H1 (cell line): Measurements from ENCODE around the gene ARHGAP32. TPM values are rescaled to one million over a fixed set of nuclear protein-coding genes. Genes with fewer than 3 reads are reported as not detected.

Source experiments
- CTCF ChIA-PET: fragments of 300-600 bp; sonication (Branson Sonifier 250); formaldehyde crosslinking; loops from one replicate; lab custom pipeline; 2021; ENCODE audit not compliant: partially characterized antibody; lab: Charles Lee
- POLR2A ChIA-PET: fragments of 300-600 bp; sonication (Branson Sonifier 250); formaldehyde crosslinking; loops from one replicate; lab custom pipeline; 2021; ENCODE audit warnings: inconsistent platforms; ENCODE audit not compliant: partially characterized antibody; lab: Charles Lee
- DNase-seq, 2 experiments: peaks; one replicate each; pipeline versions ENCODE4 v3.0.0 to v3.0.0-alpha.2; 2010 to 2022; ENCODE audit warnings: low spot score in 2 of 2, low read depth in 1 of 2, mixed read lengths in 1 of 2
- FAIRE-seq: peaks from 2 replicates; lab custom pipeline; 2011; peaks lifted over from hg19 to GRCh38; lab: Jason Lieb, UNC
- H2AFZ ChIP-seq: 2 replicates; pipeline ENCODE4 v1.8.1; 2012; ENCODE audit warnings: low read length, inconsistent platforms
- H2AK5ac ChIP-seq: 2 replicates; pipeline ENCODE4 v1.6.1; 2013; ENCODE audit warnings: low read depth, low read length
- H2BK120ac ChIP-seq: replicated peaks from 2 replicates; pipeline ENCODE3; 2013; ENCODE audit warnings: low read depth, low read length, inconsistent platforms
- H2BK12ac ChIP-seq: 2 replicates; pipeline ENCODE4 v1.6.1; 2013; ENCODE audit warnings: low read depth, low read length
- H2BK15ac ChIP-seq: 2 replicates; pipeline ENCODE4 v1.6.1; 2013; ENCODE audit warnings: low read length
- H2BK20ac ChIP-seq: 2 replicates; pipeline ENCODE4 v1.6.1; 2013; ENCODE audit warnings: low read length
- H2BK5ac ChIP-seq: 2 replicates; pipeline ENCODE4 v1.6.1; 2013; ENCODE audit warnings: low read depth, low read length
- H3K14ac ChIP-seq: 2 replicates; pipeline ENCODE4 v1.6.1; 2013; ENCODE audit warnings: inconsistent platforms; ENCODE audit not compliant: insufficient read length
- H3K18ac ChIP-seq: 2 replicates; pipeline ENCODE4 v1.6.1; 2013; ENCODE audit warnings: low read length; ENCODE audit errors: extremely low read depth
- H3K23ac ChIP-seq: 2 replicates; pipeline ENCODE4 v1.6.1; 2013; ENCODE audit warnings: inconsistent platforms; ENCODE audit not compliant: insufficient read length
- H3K23me2 ChIP-seq: 2 replicates; pipeline ENCODE4 v1.6.1; 2013; ENCODE audit warnings: low read depth, low read length
- H3K27ac ChIP-seq: 2 replicates; pipeline ENCODE4 v1.6.1; 2011; ENCODE audit warnings: low read depth, low read length, inconsistent platforms
- H3K27me3 ChIP-seq, 4 experiments: replicated peaks in 1 of 4; 1 replicate in 1 of 4; 2 replicates in 3 of 4; pipeline versions ENCODE4 v1.6.1 to v1.8.1; 2011 to 2013; ENCODE audit warnings: low read length in 3 of 4, mild to moderate bottlenecking in 3 of 4, inconsistent platforms in 2 of 4, mixed read lengths in 2 of 4, moderate library complexity in 1 of 4; ENCODE audit not compliant: control insufficient read depth in 3 of 4, insufficient read depth in 3 of 4; ENCODE audit errors: extremely low read depth in 1 of 4
- H3K36me3 ChIP-seq, 4 experiments: 2 replicates each; pipeline versions ENCODE4 v1.6.1 to v1.8.1; 2011 to 2013; ENCODE audit warnings: mild to moderate bottlenecking in 4 of 4, low read length in 3 of 4, moderate library complexity in 2 of 4, control low read depth in 1 of 4, inconsistent platforms in 1 of 4; ENCODE audit not compliant: insufficient read depth in 4 of 4, control insufficient read depth in 2 of 4
- H3K4ac ChIP-seq: replicated peaks from 2 replicates; pipeline ENCODE3; 2013; ENCODE audit warnings: low read length, low read depth, mixed read lengths, inconsistent platforms; ENCODE audit not compliant: insufficient read length
- H3K4me1 ChIP-seq, 4 experiments: replicated peaks in 1 of 4; 1 replicate in 1 of 4; 2 replicates in 3 of 4; pipeline versions ENCODE4 v1.6.1 to v1.8.1; 2011 to 2013; ENCODE audit warnings: low read length in 3 of 4, inconsistent platforms in 2 of 4, mixed read lengths in 1 of 4; ENCODE audit not compliant: insufficient read depth in 4 of 4, control insufficient read depth in 3 of 4
- H3K4me2 ChIP-seq, 2 experiments: 2 replicates each; pipeline versions ENCODE4 v1.6.1 to v1.8.1; 2011 to 2013; ENCODE audit warnings: low read depth in 2 of 2, low read length in 2 of 2, control low read depth in 1 of 2, inconsistent platforms in 1 of 2, mild to moderate bottlenecking in 1 of 2; ENCODE audit not compliant: insufficient read depth in 1 of 2
- H3K4me3 ChIP-seq, 4 experiments: fragments of 200-600, 300-600 bp in 1 of 4; sonication (generic), shearing (Covaris generic), sonication (Bioruptor Twin) in 1 of 4; 2 replicates each; pipeline versions ENCODE4 v1.5.1 to v1.8.1; 2011 to 2016; ENCODE audit warnings: low read length in 4 of 4, low read depth in 3 of 4, control low read depth in 2 of 4, inconsistent platforms in 2 of 4, mild to moderate bottlenecking in 2 of 4, mixed read lengths in 1 of 4, moderate library complexity in 1 of 4; ENCODE audit not compliant: insufficient read depth in 2 of 4; ENCODE audit errors: extremely low read depth in 1 of 4
- H3K56ac ChIP-seq: replicated peaks from 2 replicates; pipeline ENCODE3; 2013; ENCODE audit warnings: low read depth, mild to moderate bottlenecking, mixed read lengths, low read length, inconsistent platforms; ENCODE audit not compliant: insufficient read length
- H3K79me1 ChIP-seq: 2 replicates; pipeline ENCODE4 v1.6.1; 2013; ENCODE audit warnings: low read depth, low read length, control low read depth
- H3K79me2 ChIP-seq, 2 experiments: 2 replicates each; pipeline versions ENCODE4 v1.6.1 to v1.8.1; 2012 to 2013; ENCODE audit warnings: low read length in 2 of 2, mild to moderate bottlenecking in 2 of 2, inconsistent platforms in 1 of 2; ENCODE audit not compliant: insufficient read depth in 2 of 2, control insufficient read depth in 1 of 2
- H3K9ac ChIP-seq, 4 experiments: replicated peaks in 1 of 4; 1 replicate in 1 of 4; 2 replicates in 3 of 4; pipeline versions ENCODE4 v1.6.1 to v1.8.1; 2011 to 2013; ENCODE audit warnings: low read depth in 3 of 4, low read length in 3 of 4, control low read depth in 2 of 4, mild to moderate bottlenecking in 2 of 4, moderate library complexity in 2 of 4, inconsistent platforms in 1 of 4; ENCODE audit errors: extremely low read depth in 1 of 4
- H3K9me3 ChIP-seq, 2 experiments: 2 replicates each; pipeline versions ENCODE4 v1.6.1 to v1.8.1; 2012 to 2013; ENCODE audit warnings: mild to moderate bottlenecking in 2 of 2, moderate library complexity in 2 of 2, control low read depth in 1 of 2, inconsistent platforms in 1 of 2, low read depth in 1 of 2, low read length in 1 of 2, mixed read lengths in 1 of 2; ENCODE audit not compliant: insufficient read depth in 2 of 2
- H4K20me1 ChIP-seq, 2 experiments: replicated peaks in 1 of 2; 2 replicates each; pipeline versions ENCODE3 to v1.8.1; 2011 to 2013; ENCODE audit warnings: inconsistent platforms in 2 of 2, low read length in 2 of 2, mild to moderate bottlenecking in 1 of 2; ENCODE audit not compliant: insufficient read depth in 2 of 2, control insufficient read depth in 1 of 2
- H4K5ac ChIP-seq: 2 replicates; pipeline ENCODE4 v1.6.1; 2013; ENCODE audit warnings: low read length, low read depth, mixed read lengths, inconsistent platforms; ENCODE audit not compliant: insufficient read length
- H4K8ac ChIP-seq: 2 replicates; pipeline ENCODE4 v1.8.0; 2013; ENCODE audit warnings: mild to moderate bottlenecking, moderate library complexity, low read length, inconsistent platforms; ENCODE audit not compliant: insufficient read depth; ENCODE audit errors: extremely low read depth
- H4K91ac ChIP-seq: replicated peaks from 2 replicates; pipeline ENCODE3; 2013; ENCODE audit warnings: low read length, mixed read lengths, inconsistent platforms; ENCODE audit not compliant: insufficient read length
- ATF2 ChIP-seq: IDR thresholded peaks from 2 replicates; pipeline ENCODE4 v1.6.1; 2012; ENCODE audit warnings: low read length, inconsistent platforms
- ATF3 ChIP-seq: IDR thresholded peaks from 2 replicates; pipeline ENCODE4 v1.6.1; 2011; ENCODE audit warnings: low read depth, mild to moderate bottlenecking, low read length; ENCODE audit not compliant: insufficient read depth
- BRCA1 ChIP-seq: IDR thresholded peaks from 2 replicates; pipeline ENCODE4 v1.6.1; 2012; ENCODE audit warnings: low read depth, low read length, improper control_type of control experiment
- CBX8 ChIP-seq: fragments of 300-800, 300-1000 bp; sonication (generic); IDR thresholded peaks from 2 replicates; pipeline ENCODE4 v1.7.1; 2016; ENCODE audit warnings: low read depth, low read length, borderline replicate concordance
- FOSL1 ChIP-seq: IDR thresholded peaks from 2 replicates; pipeline ENCODE4 v1.6.1; 2011; ENCODE audit warnings: mild to moderate bottlenecking, low read depth, low read length, moderate library complexity; ENCODE audit not compliant: insufficient read depth
- KDM4A ChIP-seq: IDR thresholded peaks from one replicate; pipeline ENCODE4 v1.7.1; 2012; ENCODE audit warnings: low read depth, mild to moderate bottlenecking, moderate library complexity, low read length, inconsistent platforms; ENCODE audit not compliant: severe bottlenecking
- NANOG ChIP-seq: IDR thresholded peaks from 2 replicates; pipeline ENCODE4 v1.6.1; 2011; ENCODE audit warnings: low read length, low read depth, mild to moderate bottlenecking, inconsistent platforms; ENCODE audit not compliant: insufficient read depth, poor library complexity, severe bottlenecking
- SAP30 ChIP-seq: fragments of 300-600 bp; sonication (generic); IDR thresholded peaks from 2 replicates; pipeline ENCODE4 v1.7.1; 2012; ENCODE audit warnings: low read length, moderate library complexity, mild to moderate bottlenecking, inconsistent platforms; ENCODE audit not compliant: insufficient read depth, insufficient replicate concordance
- SIRT6 ChIP-seq: IDR thresholded peaks from one replicate; pipeline ENCODE4 v1.7.1; 2012; ENCODE audit warnings: low read length, inconsistent platforms
- TAF7 ChIP-seq: optimal IDR thresholded peaks from 2 replicates; pipeline ENCODE3; 2011; ENCODE audit warnings: low read depth, mild to moderate bottlenecking, inconsistent platforms, low read length, moderate library complexity, borderline replicate concordance
- TCF12 ChIP-seq: IDR thresholded peaks from 2 replicates; pipeline ENCODE4 v1.6.1; 2011; ENCODE audit warnings: low read depth, mild to moderate bottlenecking, low read length
- YY1 ChIP-seq: IDR thresholded peaks from 2 replicates; pipeline ENCODE4 v1.6.1; 2011; ENCODE audit warnings: low read depth, mild to moderate bottlenecking, low read length
- WGBS, 2 experiments: shearing (Covaris generic) in 1 of 2; methylation state at CpG; one replicate each; pipeline versions ENCODE4 v1.1.6 to v1.1.7; 2013 to 2015; ENCODE audit warnings: low lambda C conversion rate in 2 of 2, mixed read lengths in 2 of 2, inconsistent platforms in 1 of 2, low coverage in 1 of 2, missing lambda C conversion rate in 1 of 2; ENCODE audit not compliant: insufficient replicate concordance in 2 of 2, insufficient coverage in 1 of 2, insufficient read length in 1 of 2; ENCODE audit errors: extremely low coverage in 1 of 2, missing lambda C conversion rate in 1 of 2; 5-methylcytosine and 5-hydroxymethylcytosine counted together
- polyA plus RNA-seq, 7 experiments: library from polyadenylated mRNA; depleted of rRNA in 3 of 7; stranded (reverse) in 5 of 7; unstranded in 2 of 7; fragments of >200 nt in 5 of 7; fragments of 200-250 nt in 2 of 7; gene quantifications; 1 replicate in 5 of 7; 2 replicates in 1 of 7; 4 replicates in 1 of 7; pipeline versions ENCODE4 v1.2.1 to v1.2.3, GENCODE V29; 2011 to 2013; ENCODE audit warnings: missing spikeins in 2 of 7, mixed read lengths in 2 of 7
- total RNA-seq: library from RNA; stranded (reverse); fragmentation: NEBNext Ultra II Directional; extraction: Animal tissue kit (Norgen Biotek cat#: 25700); gene quantifications from 2 replicates; pipeline ENCODE4 v1.2.1, GENCODE V29; 2021

The ARHGAP32 gene
- total and polyA plus RNA-seq, 2 of the 8 experiments (the other 6 are each of a cell fraction or from before 2014, with no cell fraction given): 13.7 to 30.0 TPM

- H3K79me1 ChIP-seq: no peaks in the 10 kb centered on the region
- H4K5ac ChIP-seq: no peak overlapping the region
- FAIRE-seq (no peak), DNase-seq (no peak)
- no peaks in the 10 kb centered on the region for H3K23me2 ChIP-seq
- H3K27me3 ChIP-seq: no peaks in the 10 kb centered on the region
- H3K4me1 ChIP-seq: no peaks in the 10 kb centered on the region
- H3K79me2 ChIP-seq: no peaks in the 10 kb centered on the region
- H3K4me2 ChIP-seq: no peak overlapping the region
- no peak overlapping the region for H2BK15ac ChIP-seq
- no peak overlapping the region for H3K18ac ChIP-seq
- H3K56ac ChIP-seq: no peak overlapping the region
- no peak overlapping the region for H2BK12ac ChIP-seq
- ChIA-PET POLR2A (no interaction called here), CTCF (no interaction called here)
- H2AK5ac ChIP-seq: no peak overlapping the region
- no peak overlapping the region for H3K4me3 ChIP-seq
- H2BK120ac ChIP-seq: no peak overlapping the region
- no peak overlapping the region for H3K27ac ChIP-seq
- H4K20me1 ChIP-seq: no peaks in the 10 kb centered on the region
- no peaks in the 10 kb centered on the region for H3K36me3 ChIP-seq
- no peak overlapping the region for H3K9ac ChIP-seq
- no peak overlapping the region for H3K14ac ChIP-seq
- no peak overlapping the region for H3K23ac ChIP-seq
- no peak overlapping the region for H2BK5ac ChIP-seq
- H2BK20ac ChIP-seq: no peak overlapping the region
- H3K4ac ChIP-seq: no peak overlapping the region
- H3K9me3 ChIP-seq: peaks cover 0 to 6% of the 10 kb centered on the region in 2 experiments; a peak in 1 of 4 replicates
- no peak overlapping the region for H4K8ac ChIP-seq
- H2AFZ ChIP-seq: no peak overlapping the region
- no peak overlapping the region for H4K91ac ChIP-seq
- 89% methylated on average over 1 of the region's 1 CpG; no CpG with 5 or more reads in 1 of the 2 experiments for WGBS, 2 experiments
- TF ChIP-seq SIRT6 (no peak), TAF7 (no peak), NANOG (no peak), ATF2 (no peak), YY1 (no peak), SAP30 (no peak), TCF12 (no peak), KDM4A (no peak), ATF3 (no peak), FOSL1 (no peak), BRCA1 (no peak), CBX8 (no peak)
Observed at GRCh38 chr11:129109701-129110100, 82.4 kb downstream of the ARHGAP32 start.
